Progenitor cell of endocrine pancreas (in vitro differentiated cells): ENCODE data around the gene SPTBN1. TPM values are rescaled to one million over a fixed set of nuclear protein-coding genes. Genes with fewer than 3 reads are reported as not detected.
A peak's percentile ranks its signal among the peaks of the same experiment; 100 is the strongest.

Source experiments
- DNase-seq: peaks from one replicate; pipeline ENCODE4 v3.0.0; 2021; ENCODE audit warnings: low spot score; ENCODE audit not compliant: unreplicated experiment
- H3K27ac Mint-ChIP-seq: 2 replicates; pipeline ENCODE4 v1.8.0; 2021; ENCODE audit warnings: mild to moderate bottlenecking, moderate library complexity, mixed read lengths
- H3K27me3 Mint-ChIP-seq: 2 replicates; pipeline ENCODE4 v1.8.0; 2021; ENCODE audit warnings: mixed read lengths
- H3K36me3 Mint-ChIP-seq: 2 replicates; pipeline ENCODE4 v1.8.0; 2022; ENCODE audit warnings: mixed read lengths; ENCODE audit not compliant: insufficient read depth
- H3K4me1 Mint-ChIP-seq: 2 replicates; pipeline ENCODE4 v1.8.0; 2021; ENCODE audit warnings: low read depth, mixed read lengths
- H3K4me3 Mint-ChIP-seq: 2 replicates; pipeline ENCODE4 v1.8.0; 2021; ENCODE audit warnings: low read depth, mild to moderate bottlenecking, moderate library complexity, mixed read lengths
- H3K9me3 Mint-ChIP-seq: 2 replicates; pipeline ENCODE4 v1.8.0; 2021; ENCODE audit warnings: low read depth, mixed read lengths
- total RNA-seq: library from RNA; stranded (reverse); gene quantifications from 2 replicates; pipeline ENCODE4 v1.2.1, GENCODE V29; 2021
- TF ChIP-seq, protein P1 (sequence below): fragments of 200-600 bp; sonication (generic); IDR thresholded peaks from one replicate; pipeline ENCODE4 v1.5.0; 2021; ENCODE audit warnings: antibody characterized with exemption, mild to moderate bottlenecking; ENCODE audit not compliant: unreplicated experiment

Gene SPTBN1
- total RNA-seq, 1 donor from 2014 or later, result 287 TPM

GRCh38 chr2:54490863-54491262 is 34.7 kb downstream of the SPTBN1 start:
- Mint-ChIP-seq H3K27ac (no peak overlapping the region), H3K4me3 (no peak overlapping the region), H3K4me1 (no peaks in the 10 kb centered on the region), H3K36me3 (peaks cover 5% of the 10 kb centered on the region), H3K27me3 (peaks cover 3% of the 10 kb centered on the region), H3K9me3 (no peaks in the 10 kb centered on the region)
- TF ChIP-seq, protein P1, sequence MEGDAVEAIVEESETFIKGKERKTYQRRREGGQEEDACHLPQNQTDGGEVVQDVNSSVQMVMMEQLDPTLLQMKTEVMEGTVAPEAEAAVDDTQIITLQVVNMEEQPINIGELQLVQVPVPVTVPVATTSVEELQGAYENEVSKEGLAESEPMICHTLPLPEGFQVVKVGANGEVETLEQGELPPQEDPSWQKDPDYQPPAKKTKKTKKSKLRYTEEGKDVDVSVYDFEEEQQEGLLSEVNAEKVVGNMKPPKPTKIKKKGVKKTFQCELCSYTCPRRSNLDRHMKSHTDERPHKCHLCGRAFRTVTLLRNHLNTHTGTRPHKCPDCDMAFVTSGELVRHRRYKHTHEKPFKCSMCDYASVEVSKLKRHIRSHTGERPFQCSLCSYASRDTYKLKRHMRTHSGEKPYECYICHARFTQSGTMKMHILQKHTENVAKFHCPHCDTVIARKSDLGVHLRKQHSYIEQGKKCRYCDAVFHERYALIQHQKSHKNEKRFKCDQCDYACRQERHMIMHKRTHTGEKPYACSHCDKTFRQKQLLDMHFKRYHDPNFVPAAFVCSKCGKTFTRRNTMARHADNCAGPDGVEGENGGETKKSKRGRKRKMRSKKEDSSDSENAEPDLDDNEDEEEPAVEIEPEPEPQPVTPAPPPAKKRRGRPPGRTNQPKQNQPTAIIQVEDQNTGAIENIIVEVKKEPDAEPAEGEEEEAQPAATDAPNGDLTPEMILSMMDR, result no peak
- no peak for DNase-seq

GRCh38 chr2:54492335-54492734 is 36.2 kb downstream of the SPTBN1 start:
- no peaks in the 10 kb centered on the region for H3K4me1 Mint-ChIP-seq
- DNase-seq, result no peak
- no peaks in the 10 kb centered on the region for H3K9me3 Mint-ChIP-seq
- no peak overlapping the region for H3K4me3 Mint-ChIP-seq
- peaks cover 3% of the 10 kb centered on the region for H3K27me3 Mint-ChIP-seq
- H3K36me3 Mint-ChIP-seq, result no peaks in the 10 kb centered on the region
- H3K27ac Mint-ChIP-seq, result no peak overlapping the region
- TF ChIP-seq, protein P1, result no peak

- TF ChIP-seq, protein P1, result no peak
- no peaks in the 10 kb centered on the region for H3K4me1 Mint-ChIP-seq
- no peak overlapping the region for H3K27ac Mint-ChIP-seq
- DNase-seq, result no peak
- no peaks in the 10 kb centered on the region for H3K36me3 Mint-ChIP-seq
- H3K9me3 Mint-ChIP-seq, result no peaks in the 10 kb centered on the region
- peaks cover 3% of the 10 kb centered on the region for H3K27me3 Mint-ChIP-seq
- no peak overlapping the region for H3K4me3 Mint-ChIP-seq
Measured at GRCh38 chr2:54494087-54494486, 38.0 kb downstream of the SPTBN1 start.

GRCh38 chr2:54496920-54497319 is 40.8 kb downstream of the SPTBN1 start:
- H3K4me1 Mint-ChIP-seq, result no peaks in the 10 kb centered on the region
- H3K4me3 Mint-ChIP-seq, result no peak overlapping the region
- no peaks in the 10 kb centered on the region for H3K27me3 Mint-ChIP-seq
- H3K9me3 Mint-ChIP-seq, result no peaks in the 10 kb centered on the region
- no peaks in the 10 kb centered on the region for H3K36me3 Mint-ChIP-seq
- TF ChIP-seq, protein P1, result no peak
- DNase-seq, result no peak
- no peak overlapping the region for H3K27ac Mint-ChIP-seq

DNA sequence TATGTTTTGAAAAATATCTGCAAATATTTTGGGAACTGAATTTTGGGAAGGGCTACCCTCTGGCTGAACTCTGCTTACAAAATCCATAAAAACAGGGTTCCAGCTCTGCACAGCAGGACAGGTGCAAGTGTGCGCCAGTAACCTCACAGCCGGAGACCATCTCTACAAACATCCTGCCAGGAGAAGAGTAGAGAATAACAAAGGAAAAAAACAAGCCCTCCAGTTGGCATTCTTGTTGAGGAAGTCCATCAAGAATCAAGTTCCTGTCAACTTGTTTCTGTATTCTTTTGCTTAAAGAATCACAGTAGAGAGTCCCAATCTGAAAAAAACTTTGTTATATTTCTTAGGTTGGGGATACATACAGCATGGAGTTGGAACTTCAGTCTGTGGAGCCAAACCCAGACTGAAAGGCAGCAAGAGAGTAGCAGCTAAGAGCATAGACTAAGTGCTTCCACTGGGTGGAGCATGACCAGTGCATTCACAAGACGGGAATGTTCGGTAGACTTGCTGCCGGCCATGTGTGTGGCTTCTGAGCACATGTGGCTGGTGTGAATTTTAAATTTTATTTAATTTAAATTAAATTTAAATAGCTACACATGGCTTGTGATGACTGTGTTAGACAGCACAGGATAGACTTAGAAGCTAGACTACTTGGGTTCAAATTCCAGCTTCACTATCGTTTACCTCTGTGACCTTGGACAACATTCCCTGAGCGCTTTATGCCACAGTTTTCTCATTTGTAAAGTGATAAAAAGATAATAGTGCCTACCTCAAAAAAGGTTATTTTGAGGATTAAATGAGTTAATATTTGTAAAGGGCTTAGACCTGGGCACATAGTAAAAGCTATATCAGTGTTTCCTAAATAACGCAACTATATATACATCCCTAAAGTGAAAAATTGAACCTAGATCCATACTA is 41.9 kb downstream of the SPTBN1 start:
- Mint-ChIP-seq H3K27me3 (no peaks in the 10 kb centered on the region), H3K4me3 (no peak overlapping the region), H3K27ac (no peak overlapping the region), H3K4me1 (no peaks in the 10 kb centered on the region), H3K9me3 (no peaks in the 10 kb centered on the region), H3K36me3 (no peaks in the 10 kb centered on the region)
- no peak for DNase-seq
- TF ChIP-seq, protein P1, result peak; percentile 38
